H1 (cell line): ENCODE data around the gene ERMN. TPM values are rescaled to one million over a fixed set of nuclear protein-coding genes. Genes with fewer than 3 reads are reported as not detected.

Experiments used
- EZH2 ChIP-seq: fragments of 200-600 bp; sonication (generic); IDR thresholded peaks from 2 replicates; pipeline ENCODE4 v1.7.1; 2012; ENCODE audit warnings: low read depth, mild to moderate bottlenecking, moderate library complexity, low read length, inconsistent platforms; ENCODE audit not compliant: severe bottlenecking
- FOSL1 ChIP-seq: IDR thresholded peaks from 2 replicates; pipeline ENCODE4 v1.6.1; 2011; ENCODE audit warnings: mild to moderate bottlenecking, low read depth, low read length, moderate library complexity; ENCODE audit not compliant: insufficient read depth
- HDAC6 ChIP-seq: IDR thresholded peaks from one replicate; pipeline ENCODE4 v1.7.1; 2012; ENCODE audit warnings: low read depth, mild to moderate bottlenecking, inconsistent platforms, low read length, moderate library complexity
- MAFK ChIP-seq: IDR thresholded peaks from 2 replicates; pipeline ENCODE4 v1.6.1; 2012; ENCODE audit warnings: low read depth, mild to moderate bottlenecking, improper control_type of control experiment, low read length
- SIN3A ChIP-seq, 2 experiments: IDR thresholded peaks in 1 of 2; conservative IDR thresholded peaks in 1 of 2; 2 replicates each; pipeline ENCODE4 v1.6.1; 2011 to 2012; ENCODE audit warnings: low read length in 2 of 2, improper control_type of control experiment in 1 of 2, low read depth in 1 of 2, mild to moderate bottlenecking in 1 of 2
- SP1 ChIP-seq: IDR thresholded peaks from 2 replicates; pipeline ENCODE4 v1.6.1; 2011; ENCODE audit warnings: low read depth, low read length
- TAF1 ChIP-seq: IDR thresholded peaks from 2 replicates; pipeline ENCODE4 v1.6.1; 2011; ENCODE audit warnings: mild to moderate bottlenecking, low read depth, low read length
- polyA plus RNA-seq, 7 experiments: library from polyadenylated mRNA; depleted of rRNA in 3 of 7; stranded (reverse) in 5 of 7; unstranded in 2 of 7; fragments of >200 nt in 5 of 7; fragments of 200-250 nt in 2 of 7; gene quantifications; 1 replicate in 5 of 7; 2 replicates in 1 of 7; 4 replicates in 1 of 7; pipeline versions ENCODE4 v1.2.1 to v1.2.3, GENCODE V29; 2011 to 2013; ENCODE audit warnings: missing spikeins in 2 of 7, mixed read lengths in 2 of 7
- total RNA-seq: library from RNA; stranded (reverse); fragmentation: NEBNext Ultra II Directional; extraction: Animal tissue kit (Norgen Biotek cat#: 25700); gene quantifications from 2 replicates; pipeline ENCODE4 v1.2.1, GENCODE V29; 2021
- TF ChIP-seq, protein P1 (sequence below): IDR thresholded peaks from 2 replicates; pipeline ENCODE4 v1.6.1; 2011; ENCODE audit warnings: low read length, improper control_type of control experiment

Gene ERMN
- total and polyA plus RNA-seq, 2 of the 8 experiments (the other 6 are each of a cell fraction or from before 2014, with no cell fraction given), result 0.11 TPM; not detected in 1

DNA sequence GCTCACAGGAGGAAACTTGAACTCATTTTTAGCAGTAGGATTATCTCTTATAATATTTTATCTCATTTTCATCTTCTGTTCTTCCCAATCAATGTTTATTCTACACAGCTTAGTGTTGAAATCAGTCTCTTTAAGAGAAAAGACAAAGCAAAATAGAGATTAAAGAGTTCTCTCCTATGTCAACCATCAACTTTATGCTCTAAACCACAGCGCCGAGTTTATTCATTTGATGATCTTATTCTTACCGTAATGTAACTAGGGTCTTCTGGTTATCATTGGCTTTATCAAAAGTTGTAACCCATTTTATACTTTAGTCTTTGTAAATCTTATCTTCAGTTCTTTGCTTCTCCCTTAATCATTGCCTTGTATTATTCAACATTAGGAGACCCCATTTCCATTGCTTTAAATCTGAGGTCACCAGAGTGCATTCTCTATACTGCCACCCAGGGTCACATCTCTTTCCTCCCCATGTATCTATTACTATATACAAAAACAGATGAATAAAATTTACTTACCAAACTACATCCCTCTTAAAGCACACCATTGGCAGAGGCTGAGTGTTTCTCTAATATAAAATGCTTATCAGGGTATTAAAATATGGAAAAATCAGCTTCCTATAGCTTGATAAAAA, 22.8 kb upstream of the ERMN start (continued):
- TF ChIP-seq FOSL1 (no peak), SIN3A (conservative IDR thresholded peaks at IDR 0.05 in 1 of 2, IDR thresholded peaks at IDR 0.05 in 1 of 2; ENCODE audit: low read depth in 1 of 2, low read length in 2 of 2) (no peak), EZH2 (no peak), HDAC6 (no peak), MAFK (no peak), SP1 (no peak), TAF1 (no peak)
- TF ChIP-seq, protein P1, sequence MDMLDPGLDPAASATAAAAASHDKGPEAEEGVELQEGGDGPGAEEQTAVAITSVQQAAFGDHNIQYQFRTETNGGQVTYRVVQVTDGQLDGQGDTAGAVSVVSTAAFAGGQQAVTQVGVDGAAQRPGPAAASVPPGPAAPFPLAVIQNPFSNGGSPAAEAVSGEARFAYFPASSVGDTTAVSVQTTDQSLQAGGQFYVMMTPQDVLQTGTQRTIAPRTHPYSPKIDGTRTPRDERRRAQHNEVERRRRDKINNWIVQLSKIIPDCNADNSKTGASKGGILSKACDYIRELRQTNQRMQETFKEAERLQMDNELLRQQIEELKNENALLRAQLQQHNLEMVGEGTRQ, result no peak
